A375 (cell line): Measurements from ENCODE around the gene KDM5B. TPM values are rescaled to one million over a fixed set of nuclear protein-coding genes. Genes with fewer than 3 reads are reported as not detected.

Experiments
- small RNA-seq: library from RNA; depleted of rRNA; stranded (forward); fragments of <200 nt; gene quantifications from one replicate; pipeline ENCODE3, GENCODE V24; 2014
- total RNA-seq: library from RNA; depleted of rRNA; stranded (reverse); fragments of >200 nt; shearing (Covaris generic); gene quantifications from 2 replicates; pipeline ENCODE4 v1.2.3, GENCODE V29; 2014; rRNA removed

Gene KDM5B
- total RNA-seq: 65.3 and 68.1 TPM in 2 replicates

GRCh38 chr1:202807926-202808757, at the start of gene KDM5B:
KDM5B (minus strand) TSS chr1:202808421; CDS start chr1:202808305, 116 bp downstream.

GRCh38 chr1:202810615-202811295, 2.5 kb upstream of the KDM5B start, which contains the start of gene PCAT6:
PCAT6 (plus strand) TSS chr1:202810954.

GRCh38 chr1:202710070-202711045, 97.9 kb downstream of the KDM5B start, which contains the start of gene SYT2:
SYT2 (minus strand) TSS chr1:202710454; CDS start chr1:202605772, 104,682 bp downstream.

Small RNAs within 50 kb of the gene (small RNA-seq; reads per million reads assigned to genes)
- gene AC098934.3: not detected

Other genes with a start within 250 kb of the KDM5B start
- not detected in 2 replicates for gene SYT2, start 98.0 kb downstream of the KDM5B start, total RNA-seq
- gene PCAT6, start 2.5 kb upstream of the KDM5B start, total RNA-seq: not detected in 2 replicates
- gene RABIF, start 80.7 kb upstream of the KDM5B start, total RNA-seq: 5.5 and 7.5 TPM in 2 replicates
- 31.4 and 33.0 TPM in 2 replicates for gene KLHL12, start 118.8 kb upstream of the KDM5B start, total RNA-seq
- gene ADIPOR1, start 149.9 kb upstream of the KDM5B start, total RNA-seq: 159 and 161 TPM in 2 replicates
- gene CYB5R1, start 158.8 kb upstream of the KDM5B start, total RNA-seq: 25.3 and 32.5 TPM in 2 replicates
- gene TMEM183A, start 199.0 kb upstream of the KDM5B start, total RNA-seq: 96.8 and 102 TPM in 2 replicates
- gene PPFIA4, start 218.1 kb upstream of the KDM5B start, total RNA-seq: 2.3 and 3.5 TPM in 2 replicates